IPS-15b (cell line): Measurements from ENCODE around the gene GABBR2.
"Not testable (repeated sequence)": the region's sequence is repeated elsewhere in the genome, so short reads cannot be mapped to it uniquely, and the experiment has no call there.

ENCODE experiments used
- H3K27me3 ChIP-seq: one replicate; pipeline ENCODE4 v1.6.1; 2013; ENCODE audit warnings: low read length; ENCODE audit not compliant: control insufficient read depth, insufficient read depth
- H3K36me3 ChIP-seq: one replicate; pipeline ENCODE4 v1.6.1; 2013; ENCODE audit warnings: low read length; ENCODE audit not compliant: control insufficient read depth, insufficient read depth
- H3K4me1 ChIP-seq: one replicate; pipeline ENCODE4 v1.6.1; 2013; ENCODE audit warnings: mild to moderate bottlenecking, low read length; ENCODE audit not compliant: control insufficient read depth, insufficient read depth
- H3K4me3 ChIP-seq: one replicate; pipeline ENCODE4 v1.5.1; 2013; ENCODE audit warnings: low read depth, low read length
- H3K9ac ChIP-seq: one replicate; pipeline ENCODE4 v1.6.1; 2013; ENCODE audit warnings: low read depth, mild to moderate bottlenecking, low read length
- H3K9me3 ChIP-seq: one replicate; pipeline ENCODE4 v1.6.1; 2013; ENCODE audit warnings: mild to moderate bottlenecking, low read length; ENCODE audit not compliant: control insufficient read depth, insufficient read depth

Gene GABBR2

DNA sequence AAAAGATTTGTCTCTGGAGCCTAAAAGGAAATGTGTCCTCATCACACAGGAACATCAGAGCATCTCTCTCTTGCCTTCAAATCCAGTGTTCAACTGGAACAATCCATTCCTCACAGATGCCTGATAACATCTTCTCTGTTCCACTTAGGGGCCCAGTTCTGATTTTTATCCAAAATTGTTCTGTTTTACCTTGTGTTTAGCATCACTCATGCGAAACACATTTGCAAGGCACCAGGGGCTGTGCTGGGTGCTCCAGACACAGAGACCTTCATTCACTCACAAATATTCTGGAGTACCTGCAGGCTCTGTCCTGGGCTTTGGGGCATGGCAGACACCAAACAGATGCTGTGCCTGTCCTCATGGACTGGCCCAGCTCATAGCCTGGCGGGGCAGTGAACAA lies 13.8 kb downstream of the GABBR2 start:
- H3K9me3 ChIP-seq: no peaks in the 10 kb centered on the region
- H3K9ac ChIP-seq: no peak overlapping the region
- H3K4me1 ChIP-seq: no peaks in the 10 kb centered on the region
- H3K36me3 ChIP-seq: no peaks in the 10 kb centered on the region
- no peak overlapping the region for H3K4me3 ChIP-seq
- no peaks in the 10 kb centered on the region for H3K27me3 ChIP-seq

DNA sequence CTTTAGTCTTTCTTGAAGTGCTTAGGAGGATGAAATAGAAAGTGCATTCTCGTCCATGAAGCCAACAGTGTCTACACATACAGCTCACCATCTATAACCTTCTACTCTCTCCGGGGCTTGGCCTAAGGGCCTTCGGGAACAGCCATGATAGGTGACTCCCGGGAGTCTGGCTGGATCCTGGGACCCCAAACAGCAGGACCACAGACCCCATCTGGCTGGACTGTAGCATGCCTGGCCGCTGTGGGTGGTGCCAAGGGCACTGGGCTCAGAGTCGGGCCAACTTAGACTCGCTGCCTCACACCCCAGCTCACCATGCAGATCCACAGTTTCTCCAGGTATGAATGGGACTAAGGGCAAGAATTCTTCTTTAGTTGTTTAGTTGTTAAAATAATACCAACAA lies 16.3 kb downstream of the GABBR2 start:
- Histone ChIP-seq H3K27me3 (no peaks in the 10 kb centered on the region), H3K4me1 (no peaks in the 10 kb centered on the region), H3K36me3 (no peaks in the 10 kb centered on the region), H3K9ac (no peak overlapping the region), H3K9me3 (no peaks in the 10 kb centered on the region), H3K4me3 (no peak overlapping the region)

DNA sequence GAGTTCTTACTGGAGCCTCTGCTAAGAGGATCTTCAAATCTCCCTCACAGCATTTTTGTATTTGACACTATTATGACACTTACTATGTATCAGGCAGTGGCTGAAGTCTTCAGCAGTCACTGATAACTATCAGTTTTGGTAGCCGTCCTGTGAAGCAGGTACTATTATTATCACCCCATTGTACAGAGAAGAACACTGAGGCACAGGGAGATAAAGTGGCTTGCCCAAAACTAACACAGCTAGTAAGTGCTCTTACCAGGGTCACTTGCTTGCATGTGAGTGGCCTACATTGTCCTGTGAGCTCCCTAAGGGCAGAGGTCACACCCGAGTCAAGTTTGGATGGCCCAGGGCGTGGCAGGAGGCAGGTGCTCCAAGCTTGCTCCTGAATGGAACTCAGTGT lies 16.8 kb downstream of the GABBR2 start:
- H3K9ac ChIP-seq: no peak overlapping the region
- H3K36me3 ChIP-seq: no peaks in the 10 kb centered on the region
- no peaks in the 10 kb centered on the region for H3K9me3 ChIP-seq
- no peaks in the 10 kb centered on the region for H3K27me3 ChIP-seq
- H3K4me1 ChIP-seq: no peaks in the 10 kb centered on the region
- H3K4me3 ChIP-seq: no peak overlapping the region

DNA sequence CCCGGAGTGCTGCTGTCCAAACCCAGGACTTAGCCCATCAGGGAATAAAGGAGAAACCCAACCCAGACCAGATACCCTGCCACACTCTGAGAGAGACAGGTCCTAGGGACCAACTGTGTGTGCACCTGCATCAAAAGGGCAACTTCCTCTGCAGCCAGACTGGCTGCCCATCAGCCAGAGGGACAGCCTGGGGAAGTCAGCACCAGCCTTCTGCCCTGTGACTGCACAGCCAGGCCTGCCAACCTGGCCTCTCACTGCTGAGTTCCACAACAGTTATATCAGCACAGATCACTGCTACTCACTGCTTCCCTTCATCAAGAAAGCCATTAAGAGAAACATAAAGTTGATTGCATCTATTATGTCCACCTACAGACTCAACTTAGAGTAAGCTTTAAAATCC lies 18.0 kb downstream of the GABBR2 start:
- Histone ChIP-seq H3K36me3 (no peaks in the 10 kb centered on the region), H3K9ac (no peak overlapping the region), H3K27me3 (no peaks in the 10 kb centered on the region), H3K4me3 (no peak overlapping the region), H3K4me1 (no peaks in the 10 kb centered on the region), H3K9me3 (no peaks in the 10 kb centered on the region)

GRCh38 chr9:98688710-98689495 lies 19.8 kb downstream of the GABBR2 start:
- no peaks in the 10 kb centered on the region for H3K9me3 ChIP-seq
- H3K36me3 ChIP-seq: no peaks in the 10 kb centered on the region
- no peaks in the 10 kb centered on the region for H3K27me3 ChIP-seq

GRCh38 chr9:98687911-98688310 lies 20.8 kb downstream of the GABBR2 start:
- H3K4me3 ChIP-seq: no peak overlapping the region
- no peaks in the 10 kb centered on the region for H3K36me3 ChIP-seq
- H3K9ac ChIP-seq: no peak overlapping the region
- H3K9me3 ChIP-seq: no peaks in the 10 kb centered on the region
- H3K4me1 ChIP-seq: no peaks in the 10 kb centered on the region
- H3K27me3 ChIP-seq: no peaks in the 10 kb centered on the region

More at GRCh38 chr9:98688710-98689495, 19.8 kb downstream of the GABBR2 start:
- Histone ChIP-seq H3K4me3 (no peak overlapping the region), H3K9ac (no peak overlapping the region), H3K4me1 (no peaks in the 10 kb centered on the region)

DNA sequence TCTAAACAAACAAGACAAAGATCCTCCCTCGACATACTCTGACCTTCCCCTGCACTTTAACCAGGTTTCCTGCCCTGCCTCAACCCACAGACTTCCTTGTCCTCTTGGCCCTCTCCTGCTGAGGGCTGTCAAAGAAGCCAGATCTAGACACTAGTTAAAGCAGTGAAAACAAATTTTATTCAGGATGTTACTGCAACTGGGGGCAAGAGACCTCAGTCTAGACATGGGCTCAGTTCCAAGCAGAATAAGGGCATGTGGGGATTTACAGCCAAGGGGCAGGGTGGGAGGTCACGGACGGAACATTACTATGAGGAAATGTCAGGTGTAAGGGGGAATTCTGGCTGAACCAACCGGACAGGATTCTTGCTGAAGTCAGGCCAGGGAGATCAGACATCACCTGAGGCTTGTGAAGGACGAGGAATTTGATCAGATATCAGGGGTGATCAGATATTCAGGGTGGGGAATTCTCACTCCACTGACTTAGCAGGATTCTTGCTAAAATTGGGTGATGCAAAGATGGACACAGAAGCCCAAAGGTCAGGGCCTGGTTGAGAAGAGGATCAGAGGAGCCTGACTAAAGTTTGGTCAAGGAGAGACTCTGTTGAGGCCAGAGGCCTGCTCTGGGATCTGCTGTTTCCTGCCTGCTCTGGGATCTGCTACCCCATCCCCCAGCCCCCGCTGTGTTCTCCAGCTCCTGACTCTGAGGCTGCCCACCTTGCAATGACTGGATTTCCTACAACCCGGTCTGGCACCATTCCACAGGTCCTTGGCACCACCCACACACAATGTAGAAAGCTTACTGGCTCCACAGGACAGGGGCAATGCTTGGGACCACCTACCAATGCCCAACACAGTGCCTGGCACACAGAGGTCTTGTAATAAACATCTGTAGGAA lies 21.5 kb downstream of the GABBR2 start:
- no peaks in the 10 kb centered on the region for H3K4me1 ChIP-seq

GRCh38 chr9:98684816-98685215 lies 23.9 kb downstream of the GABBR2 start:
- not testable (repeated sequence) for H3K36me3 ChIP-seq, H3K27me3 ChIP-seq, H3K4me3 ChIP-seq, H3K4me1 ChIP-seq, H3K9ac ChIP-seq, H3K9me3 ChIP-seq

More for the DNA sequence above, 21.5 kb downstream of the GABBR2 start:
- no peaks in the 10 kb centered on the region for H3K27me3 ChIP-seq
- no peak overlapping the region for H3K9ac ChIP-seq
- no peaks in the 10 kb centered on the region for H3K9me3 ChIP-seq
- no peak overlapping the region for H3K4me3 ChIP-seq
- H3K36me3 ChIP-seq: no peaks in the 10 kb centered on the region

DNA sequence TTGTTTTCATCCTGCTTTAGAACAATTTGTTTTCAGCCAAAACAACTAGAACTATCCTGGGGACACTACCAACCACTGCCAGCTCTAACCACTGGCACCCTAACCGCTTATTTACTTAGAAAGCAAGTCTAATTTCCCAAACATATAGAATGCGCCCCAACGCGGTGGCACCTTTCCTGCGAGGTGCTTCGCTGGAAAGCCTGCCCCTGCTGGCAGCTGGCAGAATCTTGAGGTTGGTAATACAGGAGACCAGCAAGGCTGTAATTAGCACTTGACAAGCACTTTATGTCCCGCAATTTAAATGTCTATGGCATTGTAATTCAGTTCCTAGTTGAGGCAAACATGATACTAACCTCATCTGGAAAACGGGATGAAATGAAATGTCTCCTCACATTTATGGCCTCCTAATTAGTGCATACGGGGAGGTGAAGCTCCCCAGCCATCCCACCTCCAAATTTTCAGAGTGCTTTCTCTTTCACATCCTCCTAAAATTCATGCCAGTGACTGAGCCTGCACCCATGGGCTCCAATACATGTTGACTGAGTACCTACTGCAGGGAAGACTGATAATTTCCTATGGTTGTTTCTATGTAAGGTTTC lies 30.4 kb downstream of the GABBR2 start:
- no peak overlapping the region for H3K9ac ChIP-seq
- no peak overlapping the region for H3K4me3 ChIP-seq
- H3K9me3 ChIP-seq: no peaks in the 10 kb centered on the region
- H3K4me1 ChIP-seq: peaks cover 19% of the 10 kb centered on the region
- H3K36me3 ChIP-seq: no peaks in the 10 kb centered on the region
- peaks cover 13% of the 10 kb centered on the region for H3K27me3 ChIP-seq

- peaks cover 12% of the 10 kb centered on the region for H3K4me1 ChIP-seq
- no peaks in the 10 kb centered on the region for H3K9me3 ChIP-seq
- no peak overlapping the region for H3K9ac ChIP-seq
Observed at GRCh38 chr9:98673681-98674080, 35.1 kb downstream of the GABBR2 start.

GRCh38 chr9:98667005-98667640 lies 41.6 kb downstream of the GABBR2 start:
- H3K9me3 ChIP-seq: no peaks in the 10 kb centered on the region
- no peaks in the 10 kb centered on the region for H3K36me3 ChIP-seq
- peaks cover 3% of the 10 kb centered on the region for H3K4me1 ChIP-seq
- no peak overlapping the region for H3K4me3 ChIP-seq
- no peak overlapping the region for H3K9ac ChIP-seq
- no peaks in the 10 kb centered on the region for H3K27me3 ChIP-seq

More at GRCh38 chr9:98673681-98674080, 35.1 kb downstream of the GABBR2 start:
- Histone ChIP-seq H3K36me3 (no peaks in the 10 kb centered on the region), H3K4me3 (no peak overlapping the region), H3K27me3 (peaks cover 8% of the 10 kb centered on the region)
